ENCODE measurements around the gene CHIA. TPM values are rescaled to one million over a fixed set of nuclear protein-coding genes. Genes with fewer than 3 reads are reported as not detected.

CHIA gene
- total RNA-seq, 1 experiment from 2014 or later = not detected

- TF ChIP-seq JUND (IDR thresholded peaks at IDR 0.05) = no peak
Observed at GRCh38 chr1:111279144-111279543, 11.5 kb upstream of the CHIA start (continued).

GRCh38 chr1:111280267-111280666 is 10.4 kb upstream of the CHIA start:
- no peak for ATAC-seq

More at GRCh38 chr1:111280267-111280666, 10.4 kb upstream of the CHIA start:
- BruUV-seq (replicated peaks) = no TSS peak
- POLR2A ChIA-PET = no interaction called here
- no peak overlapping the region for H2AFZ ChIP-seq (ENCODE audit: low read depth, low read length, poor library complexity, severe bottlenecking)
- TF ChIP-seq JUND (IDR thresholded peaks at IDR 0.05) (no peak), ELF1 (IDR thresholded peaks at IDR 0.05; ENCODE audit: borderline replicate concordance, low read depth) (no peak), ATF3 (IDR thresholded peaks at IDR 0.05) (no peak), EGR1 (IDR thresholded peaks at IDR 0.05; ENCODE audit: low read depth) (no peak), TCF7L2 (IDR thresholded peaks at IDR 0.05; ENCODE audit: borderline replicate concordance, extremely low read depth, insufficient read depth, insufficient read length) (no peak), CTCF (IDR thresholded peaks at IDR 0.05 in 2 of 3, conservative IDR thresholded peaks at IDR 0.05 in 1 of 3; ENCODE audit: borderline replicate concordance in 1 of 3, insufficient read depth in 1 of 3, low read depth in 2 of 3, low read length in 2 of 3) (no peak), POLR2A (IDR thresholded peaks at IDR 0.05; ENCODE audit: borderline replicate concordance, extremely low read depth, insufficient read depth, insufficient read length) (no peak)
- H3K9ac ChIP-seq (ENCODE audit: low read length) = no peak overlapping the region
- intact Hi-C loops (cut with micrococcal nuclease) = no loop called here
- H3K27me3 ChIP-seq (ENCODE audit: insufficient read depth, low read length) = peaks cover 5% of the 10 kb centered on the region; the same call in 1 of the 2 replicates
- H4K20me1 ChIP-seq (ENCODE audit: insufficient read depth) = no peaks in the 10 kb centered on the region
- H3K9me2 ChIP-seq (ENCODE audit: insufficient read depth) = no peaks in the 10 kb centered on the region
- no peak overlapping the region for H3K4me2 ChIP-seq (ENCODE audit: low read length)
- RAD21 ChIA-PET (ENCODE audit: low non-redundant PET in 1 of 2, low total read pairs in 2 of 2, uncharacterized antibody in 2 of 2, unreplicated experiment in 2 of 2) = no interaction called here
- H3K9me3 ChIP-seq (ENCODE audit: control insufficient read depth in 1 of 2, insufficient read depth in 1 of 2, low read depth in 1 of 2, low read length in 2 of 2) = no peaks in the 10 kb centered on the region
- no peaks in the 10 kb centered on the region for H3K4me1 ChIP-seq (ENCODE audit: control insufficient read depth in 1 of 2, insufficient read depth in 2 of 2, low read length in 2 of 2)
- H3K4me3 ChIP-seq (replicated peaks in 1 of 2; ENCODE audit: low read depth in 1 of 2, low read length in 2 of 2) = no peak overlapping the region
- no peak for DNase-seq (ENCODE audit: low read depth, low spot score)
- no peak overlapping the region for H3K27ac ChIP-seq (ENCODE audit: low read depth, low read length)
- no peaks in the 10 kb centered on the region for H3K79me2 ChIP-seq (ENCODE audit: insufficient read depth, low read length)
- no peaks in the 10 kb centered on the region for H3K36me3 ChIP-seq (ENCODE audit: control insufficient read depth in 1 of 2, insufficient read depth in 2 of 2, low read length in 2 of 2)
- CTCF ChIA-PET = no interaction called here

Measured in HCT116 (cell line).